ENCODE measurements around the gene SEC14L1. TPM values are rescaled to one million over a fixed set of nuclear protein-coding genes. Genes with fewer than 3 reads are reported as not detected.
"Not testable (repeated sequence)": the region's sequence is repeated elsewhere in the genome, so short reads cannot be mapped to it uniquely, and the experiment has no call there.

SEC14L1 gene
- total RNA-seq, 1 experiment from 2014 or later: 25.8 TPM

GRCh38 chr17:77247048-77247541 lies 106.3 kb downstream of the SEC14L1 start:
- ChIA-PET POLR2A (no interaction called here), CTCF (interaction anchor here (0.7 to 4.3 kb wide), 4 partner anchors 154 to 186 kb away, joined by 3 to 38 read pairs (median 4); no protein-coding TSS in a partner anchor)
- BruUV-seq (replicated peaks): no TSS peak
- intact Hi-C loops (cut with micrococcal nuclease): loop anchor here (1.0 kb wide), 1 partner anchor 161 kb away; no protein-coding TSS in a partner anchor
- TF ChIP-seq CTCF (IDR thresholded peaks at IDR 0.05; ENCODE audit: unreplicated experiment): peak; percentile 98
- peak; percentile 76 for DNase-seq (ENCODE audit: unreplicated experiment)
- Mint-ChIP-seq H3K4me1 (ENCODE audit: insufficient read depth, unreplicated experiment) (no peaks in the 10 kb centered on the region), H3K27me3 (ENCODE audit: insufficient read depth, unreplicated experiment) (peaks cover 18% of the 10 kb centered on the region), H3K4me3 (ENCODE audit: unreplicated experiment) (peak overlapping the region; percentile 47), H3K9me3 (ENCODE audit: unreplicated experiment) (no peaks in the 10 kb centered on the region), H3K36me3 (ENCODE audit: insufficient read depth, unreplicated experiment) (no peaks in the 10 kb centered on the region), H3K27ac (ENCODE audit: low read depth, unreplicated experiment) (no peak overlapping the region)

- no peak for DNase-seq (ENCODE audit: unreplicated experiment)
- Mint-ChIP-seq H3K27ac (ENCODE audit: low read depth, unreplicated experiment) (no peak overlapping the region), H3K9me3 (ENCODE audit: unreplicated experiment) (no peaks in the 10 kb centered on the region), H3K36me3 (ENCODE audit: insufficient read depth, unreplicated experiment) (no peaks in the 10 kb centered on the region), H3K27me3 (ENCODE audit: insufficient read depth, unreplicated experiment) (peaks cover 18% of the 10 kb centered on the region), H3K4me1 (ENCODE audit: insufficient read depth, unreplicated experiment) (no peaks in the 10 kb centered on the region), H3K4me3 (ENCODE audit: unreplicated experiment) (peak overlapping the region; percentile 47)
- ChIA-PET CTCF (interaction anchor here (0.6 to 4.3 kb wide), 10 partner anchors 9 to 186 kb away, joined by 3 to 38 read pairs (median 4); no protein-coding TSS in a partner anchor), POLR2A (interaction anchor here (0.6 to 0.7 kb wide), 2 partner anchors 50 to 180 kb away, joined by 3 read pairs; no protein-coding TSS in a partner anchor)
- intact Hi-C loops (cut with micrococcal nuclease): loop anchor here (1.0 kb wide), 1 partner anchor 161 kb away; no protein-coding TSS in a partner anchor
- no peak for TF ChIP-seq CTCF (IDR thresholded peaks at IDR 0.05; ENCODE audit: unreplicated experiment)
- no TSS peak for BruUV-seq (replicated peaks)
Observed at GRCh38 chr17:77247609-77248008, 106.8 kb downstream of the SEC14L1 start.

GRCh38 chr17:77248216-77249114 lies 107.7 kb downstream of the SEC14L1 start:
- DNase-seq (ENCODE audit: unreplicated experiment): no peak
- no TSS peak for BruUV-seq (replicated peaks)
- Mint-ChIP-seq H3K9me3 (ENCODE audit: unreplicated experiment) (no peaks in the 10 kb centered on the region), H3K4me3 (ENCODE audit: unreplicated experiment) (no peak overlapping the region), H3K27ac (ENCODE audit: low read depth, unreplicated experiment) (no peak overlapping the region), H3K36me3 (ENCODE audit: insufficient read depth, unreplicated experiment) (no peaks in the 10 kb centered on the region), H3K4me1 (ENCODE audit: insufficient read depth, unreplicated experiment) (no peaks in the 10 kb centered on the region), H3K27me3 (ENCODE audit: insufficient read depth, unreplicated experiment) (peaks cover 18% of the 10 kb centered on the region)
- POLR2A ChIA-PET: interaction anchor here (0.7 kb wide), 2 partner anchors 51 to 149 kb away, joined by 3 read pairs; no protein-coding TSS in a partner anchor
- intact Hi-C loops (cut with micrococcal nuclease): no loop called here
- CTCF ChIA-PET: interaction anchor here (0.6 to 4.3 kb wide), 11 partner anchors 9 to 462 kb away, joined by 3 to 38 read pairs (median 4); no protein-coding TSS in a partner anchor
- TF ChIP-seq CTCF (IDR thresholded peaks at IDR 0.05; ENCODE audit: unreplicated experiment): no peak

- Mint-ChIP-seq H3K27me3 (ENCODE audit: insufficient read depth, unreplicated experiment) (peaks cover 18% of the 10 kb centered on the region), H3K4me3 (ENCODE audit: unreplicated experiment) (no peak overlapping the region), H3K27ac (ENCODE audit: low read depth, unreplicated experiment) (no peak overlapping the region), H3K36me3 (ENCODE audit: insufficient read depth, unreplicated experiment) (no peaks in the 10 kb centered on the region), H3K9me3 (ENCODE audit: unreplicated experiment) (no peaks in the 10 kb centered on the region), H3K4me1 (ENCODE audit: insufficient read depth, unreplicated experiment) (peaks cover 9% of the 10 kb centered on the region)
- DNase-seq (ENCODE audit: unreplicated experiment): no peak
- POLR2A ChIA-PET: no interaction called here
- TF ChIP-seq CTCF (IDR thresholded peaks at IDR 0.05; ENCODE audit: unreplicated experiment): no peak
- BruUV-seq (replicated peaks): no TSS peak
- intact Hi-C loops (cut with micrococcal nuclease): no loop called here
- CTCF ChIA-PET: interaction anchor here (4.3 kb wide), 1 partner anchor 165 kb away, joined by 38 read pairs; no protein-coding TSS in a partner anchor
Observed at GRCh38 chr17:77251622-77252183, 110.9 kb downstream of the SEC14L1 start.

- H3K4me3 Mint-ChIP-seq (ENCODE audit: unreplicated experiment); CTCF ChIA-PET; DNase-seq (ENCODE audit: unreplicated experiment); H3K4me1 Mint-ChIP-seq (ENCODE audit: insufficient read depth, unreplicated experiment); H3K9me3 Mint-ChIP-seq (ENCODE audit: unreplicated experiment); intact Hi-C loops (cut with micrococcal nuclease); BruUV-seq (replicated peaks); H3K27ac Mint-ChIP-seq (ENCODE audit: low read depth, unreplicated experiment); POLR2A ChIA-PET; H3K36me3 Mint-ChIP-seq (ENCODE audit: insufficient read depth, unreplicated experiment): not testable (repeated sequence)
- peaks cover 18% of the 10 kb centered on the region for H3K27me3 Mint-ChIP-seq (ENCODE audit: insufficient read depth, unreplicated experiment)
Observed at GRCh38 chr17:77252306-77252705, 111.5 kb downstream of the SEC14L1 start.

Measured in MCF 10A (cell line).